ENCODE measurements around the gene ENG.
"Not testable (repeated sequence)": the region's sequence is repeated elsewhere in the genome, so short reads cannot be mapped to it uniquely, and the experiment has no call there.

ENG gene

DNA sequence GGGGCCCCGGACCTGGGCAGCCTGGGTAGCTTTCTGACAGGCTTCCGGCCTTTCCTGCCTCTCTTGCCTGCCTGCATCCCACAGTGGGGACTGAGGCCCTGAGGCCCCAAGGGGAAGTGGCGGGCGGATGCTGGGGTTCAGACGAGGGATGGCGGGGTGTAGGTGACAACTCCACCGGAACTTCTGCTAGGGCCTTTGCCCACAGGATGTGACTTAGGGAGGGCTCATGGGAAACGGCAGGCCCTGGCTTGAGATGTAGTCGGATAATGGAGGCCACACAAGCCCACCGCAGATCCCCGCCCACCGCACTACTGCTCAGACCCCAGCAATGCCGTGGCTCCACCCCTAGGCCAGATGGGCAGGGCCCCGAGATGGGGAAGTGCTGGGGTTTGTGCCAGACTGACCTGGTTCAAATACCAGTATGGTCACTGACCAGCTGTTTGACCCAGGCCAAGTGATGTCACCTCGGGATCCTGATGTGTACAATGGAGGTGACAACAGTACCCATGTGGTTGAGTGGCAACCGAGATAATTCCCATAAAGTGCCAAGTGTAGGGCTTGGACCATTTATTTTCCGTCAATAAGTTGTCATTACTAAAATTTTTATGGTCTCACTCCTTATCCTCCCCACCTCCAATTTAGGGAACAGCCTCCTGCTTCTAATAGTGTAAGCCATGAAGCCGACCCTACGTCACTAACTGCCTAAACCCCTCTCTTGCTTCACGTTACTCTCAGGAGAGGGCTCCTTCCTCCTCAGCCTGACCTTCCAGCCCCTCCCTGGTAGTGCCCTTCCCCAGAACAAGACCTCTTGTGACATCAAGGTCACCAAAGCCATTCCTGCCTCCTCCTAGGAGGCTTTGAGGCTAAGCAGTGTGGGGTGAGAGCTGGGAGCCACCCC, 71.1 kb downstream of the ENG start:
- Histone ChIP-seq H3K9me3 (ENCODE audit: control insufficient read depth, insufficient read depth, low read length) (no peaks in the 10 kb centered on the region), H3K9ac (ENCODE audit: low read depth, low read length) (no peak overlapping the region), H3K4me1 (ENCODE audit: insufficient read depth, low read length) (peaks cover 14% of the 10 kb centered on the region; the same call in 1 of the 2 replicates), H3K36me3 (ENCODE audit: insufficient read depth, low read length) (peaks cover 14% of the 10 kb centered on the region)

DNA sequence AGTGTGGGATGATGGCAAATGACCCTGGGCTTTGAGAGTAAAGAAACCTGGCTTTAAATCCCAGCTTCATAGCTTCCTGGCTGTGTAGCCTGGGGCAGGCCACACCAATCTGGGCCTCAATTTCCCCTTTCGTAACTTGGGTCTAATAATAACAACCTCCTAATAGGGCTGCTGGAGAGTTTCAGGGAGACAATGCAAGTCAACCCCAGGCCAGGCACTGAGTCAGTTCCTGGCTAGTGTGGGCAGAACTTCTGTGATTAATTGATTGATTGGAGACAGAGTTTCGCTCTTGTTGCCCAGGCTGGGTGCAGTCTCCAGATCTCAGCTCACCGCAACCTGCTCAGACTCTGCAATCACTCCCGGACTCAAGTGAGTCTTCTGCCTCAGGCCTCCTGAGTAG, 72.7 kb downstream of the ENG start:
- Histone ChIP-seq H3K36me3 (ENCODE audit: insufficient read depth, low read length) (no peaks in the 10 kb centered on the region), H3K9ac (ENCODE audit: low read depth, low read length) (no peak overlapping the region), H3K4me1 (ENCODE audit: insufficient read depth, low read length) (peaks cover 10% of the 10 kb centered on the region; the same call in 1 of the 2 replicates), H3K9me3 (ENCODE audit: control insufficient read depth, insufficient read depth, low read length) (no peaks in the 10 kb centered on the region)

DNA sequence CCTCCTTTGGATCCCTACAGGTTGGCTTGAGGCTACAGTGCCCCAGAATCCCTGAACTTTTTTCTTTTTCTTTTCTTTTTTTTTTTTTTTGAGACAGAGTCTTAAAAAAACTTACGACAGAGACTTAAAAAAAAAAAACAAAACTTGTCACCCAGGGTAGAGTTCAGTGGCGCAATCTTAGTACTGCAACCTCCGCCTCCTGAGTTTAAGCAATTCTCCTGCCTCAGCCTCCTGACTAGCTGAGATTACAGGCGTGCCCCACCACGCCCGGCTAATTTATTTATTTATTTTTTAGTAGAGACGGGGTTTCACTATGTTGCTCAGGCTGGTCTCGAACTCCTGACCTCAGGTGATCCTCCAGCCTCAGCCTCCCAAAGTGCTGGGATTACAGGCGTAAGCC, 73.5 kb downstream of the ENG start:
- H3K36me3 ChIP-seq (ENCODE audit: insufficient read depth, low read length); H3K9ac ChIP-seq (ENCODE audit: low read depth, low read length); H3K9me3 ChIP-seq (ENCODE audit: control insufficient read depth, insufficient read depth, low read length): not testable (repeated sequence)
- H3K4me1 ChIP-seq (ENCODE audit: insufficient read depth, low read length): peaks cover 10% of the 10 kb centered on the region; the same call in 1 of the 2 replicates

- Histone ChIP-seq H3K9me3 (ENCODE audit: control insufficient read depth, insufficient read depth, low read length) (no peaks in the 10 kb centered on the region), H3K9ac (ENCODE audit: low read depth, low read length) (no peak overlapping the region), H3K36me3 (ENCODE audit: insufficient read depth, low read length) (no peaks in the 10 kb centered on the region), H3K4me1 (ENCODE audit: insufficient read depth, low read length) (peaks cover 10% of the 10 kb centered on the region; the same call in 1 of the 2 replicates)
Observed at GRCh38 chr9:127780126-127780885, 74.2 kb downstream of the ENG start.

- Histone ChIP-seq H3K9ac (ENCODE audit: low read depth, low read length) (no peak overlapping the region), H3K9me3 (ENCODE audit: control insufficient read depth, insufficient read depth, low read length) (no peaks in the 10 kb centered on the region), H3K36me3 (ENCODE audit: insufficient read depth, low read length) (no peaks in the 10 kb centered on the region), H3K4me1 (ENCODE audit: insufficient read depth, low read length) (peaks cover 10% of the 10 kb centered on the region; the same call in 1 of the 2 replicates)
Observed at GRCh38 chr9:127779136-127779981, 75.1 kb downstream of the ENG start.

GRCh38 chr9:127778280-127779135, 76.0 kb downstream of the ENG start, which contains the start of gene SH2D3C:
SH2D3C (minus strand) TSS chr9:127778666; CDS start chr9:127778627, 39 bp downstream.
- H3K36me3 ChIP-seq (ENCODE audit: insufficient read depth, low read length): no peaks in the 10 kb centered on the region
- H3K9ac ChIP-seq (ENCODE audit: low read depth, low read length): no peak within 1 kb of the TSS
- H3K9me3 ChIP-seq (ENCODE audit: control insufficient read depth, insufficient read depth, low read length): no peaks in the 10 kb centered on the region
- H3K4me1 ChIP-seq (ENCODE audit: insufficient read depth, low read length): peaks cover 10% of the 10 kb centered on the region; the same call in 1 of the 2 replicates

- Histone ChIP-seq H3K9ac (ENCODE audit: low read depth, low read length) (no peak overlapping the region), H3K36me3 (ENCODE audit: insufficient read depth, low read length) (no peaks in the 10 kb centered on the region)
Observed at GRCh38 chr9:127777368-127777980, 77.0 kb downstream of the ENG start.

DNA sequence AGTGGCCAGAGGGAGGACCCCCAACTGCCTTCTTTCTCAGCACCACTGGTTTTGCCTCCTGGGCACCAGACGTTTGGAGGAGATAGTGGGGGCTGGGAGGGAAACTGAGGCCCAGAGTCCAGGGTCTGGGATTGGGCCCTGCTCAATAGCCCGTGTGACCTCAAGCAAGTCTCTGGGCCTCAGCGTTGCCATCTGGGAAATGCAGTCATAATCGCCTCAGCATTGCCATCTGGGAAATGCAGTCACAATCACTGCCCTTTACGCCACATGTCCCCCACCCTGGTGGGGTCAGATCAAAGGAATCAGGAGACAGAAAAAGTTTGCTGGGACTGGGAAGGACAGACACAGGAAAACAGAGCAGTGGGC, 77.6 kb downstream of the ENG start:
- H3K36me3 ChIP-seq (ENCODE audit: insufficient read depth, low read length): no peaks in the 10 kb centered on the region
- no peak overlapping the region for H3K9ac ChIP-seq (ENCODE audit: low read depth, low read length)
- no peaks in the 10 kb centered on the region for H3K9me3 ChIP-seq (ENCODE audit: control insufficient read depth, insufficient read depth, low read length)
- H3K4me1 ChIP-seq (ENCODE audit: insufficient read depth, low read length): peaks cover 10% of the 10 kb centered on the region; the same call in 1 of the 2 replicates

More at GRCh38 chr9:127777368-127777980, 77.0 kb downstream of the ENG start:
- Histone ChIP-seq H3K4me1 (ENCODE audit: insufficient read depth, low read length) (peaks cover 10% of the 10 kb centered on the region; the same call in 1 of the 2 replicates), H3K9me3 (ENCODE audit: control insufficient read depth, insufficient read depth, low read length) (no peaks in the 10 kb centered on the region)

GRCh38 chr9:127776195-127776923, 78.1 kb downstream of the ENG start:
- Histone ChIP-seq H3K4me1 (ENCODE audit: insufficient read depth, low read length) (peaks cover 10% of the 10 kb centered on the region; the same call in 1 of the 2 replicates), H3K9me3 (ENCODE audit: control insufficient read depth, insufficient read depth, low read length) (no peaks in the 10 kb centered on the region)

GRCh38 chr9:127773981-127774380, 80.5 kb downstream of the ENG start:
- Histone ChIP-seq H3K9me3 (ENCODE audit: control insufficient read depth, insufficient read depth, low read length) (no peaks in the 10 kb centered on the region), H3K4me1 (ENCODE audit: insufficient read depth, low read length) (peaks cover 13% of the 10 kb centered on the region), H3K9ac (ENCODE audit: low read depth, low read length) (no peak overlapping the region), H3K36me3 (ENCODE audit: insufficient read depth, low read length) (no peaks in the 10 kb centered on the region)

More at GRCh38 chr9:127776195-127776923, 78.1 kb downstream of the ENG start:
- no peak overlapping the region for H3K9ac ChIP-seq (ENCODE audit: low read depth, low read length)
- H3K36me3 ChIP-seq (ENCODE audit: insufficient read depth, low read length): no peaks in the 10 kb centered on the region

DNA sequence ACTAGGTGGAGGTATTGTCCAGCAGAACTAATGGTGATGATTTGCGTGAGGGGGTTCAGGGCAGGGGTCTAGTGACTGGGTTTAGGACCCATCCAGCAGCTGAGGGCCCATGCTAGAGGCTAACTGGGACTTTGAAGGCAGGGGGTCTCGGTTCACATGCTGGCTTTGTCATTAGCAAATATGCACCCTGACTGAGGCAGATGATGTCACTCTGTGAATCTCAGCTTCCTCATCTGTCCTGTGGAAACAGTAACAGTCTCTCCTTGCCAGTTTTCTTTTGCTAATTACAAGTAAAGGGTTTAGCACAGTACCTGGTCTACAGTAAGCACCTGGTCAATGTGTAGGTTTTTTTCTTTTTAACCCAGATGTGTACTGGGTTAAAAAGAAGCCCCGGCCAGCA, 81.2 kb downstream of the ENG start:
- no peaks in the 10 kb centered on the region for H3K9me3 ChIP-seq (ENCODE audit: control insufficient read depth, insufficient read depth, low read length)
- H3K9ac ChIP-seq (ENCODE audit: low read depth, low read length): no peak overlapping the region
- peaks cover 14% of the 10 kb centered on the region for H3K4me1 ChIP-seq (ENCODE audit: insufficient read depth, low read length)
- no peaks in the 10 kb centered on the region for H3K36me3 ChIP-seq (ENCODE audit: insufficient read depth, low read length)

DNA sequence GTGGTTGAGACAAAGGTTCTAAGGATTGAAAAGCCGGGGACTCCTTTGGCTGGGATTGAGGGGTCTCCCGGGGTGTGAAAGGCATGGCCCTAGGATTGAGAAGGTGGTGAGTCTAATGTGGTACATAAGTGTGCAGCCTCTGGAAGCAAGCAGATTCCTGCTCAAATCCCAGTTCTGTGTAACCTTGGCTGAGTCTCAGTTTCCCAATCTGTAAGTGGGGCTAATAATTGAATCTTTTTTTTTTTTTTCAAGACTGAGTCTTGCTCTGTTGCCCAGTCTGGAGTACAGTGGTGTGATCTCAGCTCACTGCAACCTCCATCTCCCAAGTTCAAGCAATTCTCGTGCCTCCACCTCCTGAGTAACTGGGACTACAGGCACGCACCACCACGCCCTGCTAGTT, 81.9 kb downstream of the ENG start:
- Histone ChIP-seq H3K9ac (ENCODE audit: low read depth, low read length) (no peak overlapping the region), H3K36me3 (ENCODE audit: insufficient read depth, low read length) (no peaks in the 10 kb centered on the region), H3K4me1 (ENCODE audit: insufficient read depth, low read length) (peaks cover 21% of the 10 kb centered on the region), H3K9me3 (ENCODE audit: control insufficient read depth, insufficient read depth, low read length) (no peaks in the 10 kb centered on the region)
